OCI-LY7 (cell line): ENCODE measurements around the gene MAN1A2. TPM values are rescaled to one million over a fixed set of nuclear protein-coding genes. Genes with fewer than 3 reads are reported as not detected.

Source experiments
- BruUV-seq: library from RNA; stranded (reverse); fragments of 400-500 nt; replicated peaks from 2 replicates; lab custom pipeline; 2021; lab: Mats Ljungman, UMichigan
- CTCF ChIA-PET: fragments of 300-600 bp; sonication (Branson Sonifier 250); formaldehyde crosslinking; loops from one replicate; lab custom pipeline; 2022; ENCODE audit warnings: antibody characterized with exemption; ENCODE audit not compliant: unreplicated experiment; lab: Charles Lee
- POLR2A ChIA-PET: fragments of 300-600 bp; sonication (Branson Sonifier 250); formaldehyde crosslinking; loops from one replicate; lab custom pipeline; 2022; ENCODE audit warnings: antibody characterized with exemption; lab: Charles Lee
- DNase-seq: peaks from one replicate; pipeline ENCODE4 v3.0.0-alpha.2; 2015; ENCODE audit warnings: low spot score
- H2AFZ ChIP-seq: fragments of 200-600 bp; sonication (generic), shearing (Covaris generic); 2 replicates; pipeline ENCODE4 v1.6.1; 2014; ENCODE audit warnings: mild to moderate bottlenecking, antibody characterized with exemption, low read length, moderate library complexity
- H3K27ac ChIP-seq: fragments of 200-600 bp; sonication (generic); 2 replicates; pipeline ENCODE4 v1.5.1; 2014; ENCODE audit warnings: mixed run types, low read depth, mild to moderate bottlenecking, moderate library complexity, low read length, inconsistent platforms; ENCODE audit not compliant: poor library complexity, severe bottlenecking
- H3K36me3 ChIP-seq: fragments of 200-600 bp; sonication (generic); 2 replicates; pipeline ENCODE4 v1.6.1; 2014; ENCODE audit warnings: mild to moderate bottlenecking, antibody characterized with exemption, low read length, moderate library complexity, mixed read lengths; ENCODE audit not compliant: insufficient read depth
- H3K4me1 ChIP-seq: fragments of 200-600 bp; sonication (generic); 2 replicates; pipeline ENCODE4 v1.5.1; 2014; ENCODE audit warnings: mild to moderate bottlenecking, low read length; ENCODE audit not compliant: insufficient read depth, poor library complexity, severe bottlenecking
- H3K4me2 ChIP-seq: fragments of 200-600 bp; sonication (generic); 2 replicates; pipeline ENCODE4 v1.6.1; 2014; ENCODE audit warnings: mild to moderate bottlenecking, low read length
- H3K4me3 ChIP-seq: fragments of 200-600 bp; sonication (generic); 2 replicates; pipeline ENCODE4 v1.5.1; 2014; ENCODE audit warnings: mild to moderate bottlenecking, low read depth, low read length; ENCODE audit not compliant: poor library complexity, severe bottlenecking
- H3K79me2 ChIP-seq: fragments of 200-600 bp; sonication (generic); 2 replicates; pipeline ENCODE4 v1.6.1; 2016; ENCODE audit warnings: low read depth, mild to moderate bottlenecking, low read length, moderate library complexity, mixed read lengths; ENCODE audit not compliant: insufficient read depth
- H3K9me2 ChIP-seq: fragments of 200-600 bp; sonication (generic); 2 replicates; pipeline ENCODE4 v1.6.1; 2016; ENCODE audit warnings: mild to moderate bottlenecking, low read length, mixed read lengths; ENCODE audit not compliant: insufficient read depth
- H3K9me3 ChIP-seq: fragments of 200-600 bp; sonication (generic); 2 replicates; pipeline ENCODE4 v1.6.1; 2014; ENCODE audit warnings: mild to moderate bottlenecking, mixed run types, low read length, mixed read lengths
- H4K20me1 ChIP-seq: fragments of 200-600 bp; sonication (generic); 2 replicates; pipeline ENCODE4 v1.6.1; 2014; ENCODE audit warnings: mild to moderate bottlenecking, antibody characterized with exemption, low read length, moderate library complexity, mixed read lengths; ENCODE audit not compliant: insufficient read depth
- CTCF ChIP-seq: fragments of 200-600 bp; sonication (generic); conservative IDR thresholded peaks from 2 replicates; pipeline ENCODE4 v1.5.1; 2014; ENCODE audit warnings: mild to moderate bottlenecking, antibody characterized with exemption, low read length, moderate library complexity, mixed read lengths
- EZH2phosphoT487 ChIP-seq: fragments of 200-600 bp; sonication (generic); IDR thresholded peaks from 2 replicates; pipeline ENCODE4 v1.6.1; 2018; ENCODE audit warnings: low read depth, borderline replicate concordance, mild to moderate bottlenecking, mixed run types, antibody characterized with exemption, low read length, moderate library complexity, mixed read lengths
- intact Hi-C: fragments of 100-400 bp; cut with micrococcal nuclease; formaldehyde crosslinking; loops from one replicate; pipeline ENCODE4 v1.10.0; 2022; ENCODE audit not compliant: unreplicated experiment
- total RNA-seq, 2 experiments: library from RNA; depleted of rRNA in 1 of 2; stranded (reverse); fragments of >200 nt in 1 of 2; shearing (Covaris generic) in 1 of 2; gene quantifications; 2 replicates each; pipeline ENCODE4 v1.2.3, GENCODE V29; 2014 to 2022

MAN1A2 gene
- total RNA-seq, 2 experiments from 2014 or later, result 16.1 to 27.5 TPM

GRCh38 chr1:117389284-117389683 lies 22.0 kb downstream of the MAN1A2 start:
- BruUV-seq, result no TSS peak
- no peaks in the 10 kb centered on the region for H3K9me3 ChIP-seq
- TF ChIP-seq EZH2phosphoT487, result no peak
- no peak for TF ChIP-seq CTCF
- intact Hi-C loops, result no loop called here
- no peak for DNase-seq
- ChIA-PET CTCF (no interaction called here), POLR2A (no interaction called here)
- no peaks in the 10 kb centered on the region for H3K36me3 ChIP-seq
- H3K4me3 ChIP-seq, result no peak overlapping the region
- peaks cover 9% of the 10 kb centered on the region for H3K4me1 ChIP-seq
- H3K27ac ChIP-seq, result no peak overlapping the region
- no peak overlapping the region for H3K4me2 ChIP-seq
- H4K20me1 ChIP-seq, result no peaks in the 10 kb centered on the region
- H3K79me2 ChIP-seq, result peaks cover 68% of the 10 kb centered on the region
- no peak overlapping the region for H2AFZ ChIP-seq
- no peaks in the 10 kb centered on the region for H3K9me2 ChIP-seq

GRCh38 chr1:117389779-117390178 lies 22.5 kb downstream of the MAN1A2 start:
- Histone ChIP-seq H3K79me2 (peaks cover 63% of the 10 kb centered on the region), H3K9me2 (no peaks in the 10 kb centered on the region)
- CTCF ChIA-PET, result no interaction called here

More at GRCh38 chr1:117389779-117390178, 22.5 kb downstream of the MAN1A2 start:
- Histone ChIP-seq H3K4me2 (no peak overlapping the region), H3K36me3 (no peaks in the 10 kb centered on the region), H3K9me3 (no peaks in the 10 kb centered on the region), H4K20me1 (no peaks in the 10 kb centered on the region), H3K4me1 (peaks cover 9% of the 10 kb centered on the region), H2AFZ (no peak overlapping the region), H3K27ac (no peak overlapping the region), H3K4me3 (no peak overlapping the region)
- DNase-seq, result no peak
- intact Hi-C loops, result no loop called here
- no TSS peak for BruUV-seq
- TF ChIP-seq CTCF (no peak), EZH2phosphoT487 (no peak)
- POLR2A ChIA-PET, result interaction anchor here (0.5 kb wide), 1 partner anchor 369 kb away, joined by 3 read pairs; no protein-coding TSS in a partner anchor
